DMS 273 (cell line): Measurements from ENCODE around the gene SEC16A.

Experiments
- DNase-seq: peaks from one replicate; lab custom pipeline; 2025; ENCODE audit not compliant: unreplicated experiment; lab: John Stamatoyannopoulos, UW

Gene SEC16A

GRCh38 chr9:136465500-136466154, 17.2 kb downstream of the SEC16A start:
- no peak for DNase-seq

GRCh38 chr9:136464241-136464640, 18.6 kb downstream of the SEC16A start:
- no peak for DNase-seq

- no peak for DNase-seq
Measured at GRCh38 chr9:136463578-136463977, 19.3 kb downstream of the SEC16A start.

- DNase-seq, result no peak
Measured at GRCh38 chr9:136462664-136463063, 20.2 kb downstream of the SEC16A start.

- no peak for DNase-seq
Measured at GRCh38 chr9:136460772-136461325, 22.0 kb downstream of the SEC16A start.

GRCh38 chr9:136459425-136459824, 23.4 kb downstream of the SEC16A start:
- no peak for DNase-seq

GRCh38 chr9:136457326-136457725, 25.5 kb downstream of the SEC16A start:
- no peak for DNase-seq

GRCh38 chr9:136456258-136456657, 26.6 kb downstream of the SEC16A start:
- no peak for DNase-seq

GRCh38 chr9:136455043-136456002, 27.5 kb downstream of the SEC16A start:
- no peak for DNase-seq

GRCh38 chr9:136454026-136454796, 28.6 kb downstream of the SEC16A start:
- DNase-seq, result no peak

GRCh38 chr9:136453326-136453725, 29.5 kb downstream of the SEC16A start:
- DNase-seq, result no peak

GRCh38 chr9:136451221-136451877, 31.5 kb downstream of the SEC16A start:
- no peak for DNase-seq

- DNase-seq, result no peak
Measured at GRCh38 chr9:136448655-136449054, 34.2 kb downstream of the SEC16A start.

- DNase-seq, result no peak
Measured at GRCh38 chr9:136447173-136447778, 35.6 kb downstream of the SEC16A start.

- no peak for DNase-seq
Measured at GRCh38 chr9:136445799-136446198, 37.0 kb downstream of the SEC16A start.

GRCh38 chr9:136444102-136444501, 38.7 kb downstream of the SEC16A start:
- DNase-seq, result no peak

- no peak for DNase-seq
Measured at GRCh38 chr9:136443687-136444086, 39.2 kb downstream of the SEC16A start.

GRCh38 chr9:136443087-136443486, 39.8 kb downstream of the SEC16A start:
- DNase-seq, result no peak

- no peak for DNase-seq
Measured at GRCh38 chr9:136442265-136442664, 40.6 kb downstream of the SEC16A start.

GRCh38 chr9:136441681-136442245, 41.1 kb downstream of the SEC16A start:
- DNase-seq, result no peak
